UCSD-AML1 (cell line): Measurements from ENCODE around the gene OR4D9.
"Not testable (repeated sequence)": the region's sequence is repeated elsewhere in the genome, so short reads cannot be mapped to it uniquely, and the experiment has no call there.

ENCODE experiments used
- DNase-seq: peaks from one replicate; lab custom pipeline; 2025; ENCODE audit not compliant: unreplicated experiment; lab: John Stamatoyannopoulos, UW

OR4D9 gene

DNA sequence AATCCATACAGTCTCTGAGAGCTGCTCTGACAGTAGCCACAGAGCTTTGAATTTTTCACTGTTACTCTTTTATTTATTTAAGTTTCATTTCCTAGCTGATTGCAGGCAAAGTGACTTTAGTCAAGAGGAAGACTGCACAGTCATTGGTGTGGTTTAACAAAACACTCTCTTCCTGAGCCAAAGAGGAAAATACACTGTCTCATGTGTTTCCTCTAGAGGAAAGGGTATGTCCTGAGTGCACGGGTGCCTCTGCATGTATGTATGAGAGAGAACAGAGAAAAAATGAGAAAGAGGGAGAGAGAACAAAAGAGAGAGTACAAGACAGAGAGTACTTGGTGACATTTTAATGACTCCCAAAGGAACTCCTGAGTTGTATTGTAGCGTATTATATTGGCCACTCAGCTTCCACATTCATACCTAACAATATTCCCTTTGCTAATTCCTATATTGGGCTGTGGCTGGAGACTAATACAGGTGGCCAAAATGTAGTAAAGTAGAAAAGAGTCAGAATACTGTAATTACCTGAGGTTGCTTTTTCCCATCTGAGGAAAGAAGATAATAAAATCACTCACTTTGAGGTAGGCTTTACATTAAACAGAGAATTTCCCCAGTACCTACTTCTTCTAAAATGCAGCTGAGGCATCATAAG lies at the start of gene OR4D9:
OR4D9 (plus strand) TSS at position 599 of the 649 bp plus-strand sequence. CDS start 3,374 bp downstream, outside the sequence.
- DNase-seq: peak; percentile 16

- DNase-seq: no peak
Observed at GRCh38 chr11:59463190-59463641, 48.1 kb upstream of the OR4D9 start.

DNA sequence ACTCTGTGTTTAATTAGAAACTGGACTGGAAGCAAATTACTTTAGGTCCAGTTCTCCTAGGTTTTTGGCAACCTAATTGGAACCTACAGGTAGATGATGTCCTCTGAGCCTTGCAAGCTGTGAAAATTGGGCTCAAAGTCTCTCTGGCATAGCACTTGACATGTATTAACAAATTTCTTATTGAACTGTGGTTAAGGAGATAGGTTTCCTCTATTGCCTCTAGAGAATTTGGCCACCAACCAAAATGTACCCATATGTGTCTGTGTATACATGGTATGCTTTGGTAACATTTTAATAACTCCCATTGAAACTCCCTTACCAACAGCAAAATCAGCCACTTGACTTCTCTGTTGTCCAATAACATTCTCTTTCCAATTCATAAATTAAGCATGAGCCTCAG lies 38.3 kb upstream of the OR4D9 start, which contains the start of gene OR4D10:
OR4D10 (plus strand) TSS at position 301 of the 400 bp plus-strand sequence. CDS start 4,115 bp downstream, outside the sequence.
- no peak for DNase-seq

- no peak for DNase-seq
Observed at GRCh38 chr11:59475176-59475575, 36.2 kb upstream of the OR4D9 start.

- DNase-seq: no peak
Observed at GRCh38 chr11:59479906-59480305, 31.4 kb upstream of the OR4D9 start.

GRCh38 chr11:59480359-59480758 lies 31.0 kb upstream of the OR4D9 start:
- no peak for DNase-seq

DNA sequence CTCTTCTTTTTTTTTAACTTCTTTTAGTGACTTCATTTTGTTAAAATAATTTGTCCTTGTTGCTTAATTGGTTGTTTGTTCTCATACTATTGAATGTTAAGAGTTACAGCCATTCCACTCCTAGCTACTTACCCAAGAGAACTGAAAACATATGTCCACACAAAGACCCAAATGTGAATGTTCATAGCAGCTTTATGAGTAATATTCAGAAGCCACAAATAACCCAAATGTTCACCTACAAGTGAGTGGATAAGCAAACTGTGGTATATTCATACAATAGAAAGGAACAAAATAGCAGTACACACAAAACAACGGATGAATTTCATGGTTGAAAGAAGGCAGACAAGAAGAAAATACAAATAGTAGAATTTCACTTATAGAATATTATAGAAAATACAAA lies 9.4 kb upstream of the OR4D9 start:
- DNase-seq: no peak

DNA sequence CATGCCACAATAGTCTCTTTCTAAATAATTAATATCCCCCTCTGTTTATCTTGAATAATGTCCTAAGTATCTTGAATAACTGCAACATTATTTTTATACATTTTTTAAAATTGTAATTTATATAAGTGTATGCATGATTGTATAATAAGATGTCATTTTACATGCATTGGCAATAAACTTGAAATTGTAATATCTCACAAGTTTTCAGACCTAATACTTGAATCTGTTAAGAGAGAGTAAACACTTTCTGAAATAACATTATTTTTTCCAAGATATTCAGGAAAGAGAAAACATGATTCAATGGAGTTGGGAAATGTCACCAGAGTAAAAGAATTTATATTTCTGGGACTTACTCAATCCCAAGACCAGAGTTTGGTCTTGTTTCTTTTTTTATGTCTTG lies 8.1 kb upstream of the OR4D9 start, which contains the start of gene OR4D11:
OR4D11 (plus strand) TSS at position 301 of the 400 bp plus-strand sequence; CDS start at position 301, 0 bp downstream.
- no peak for DNase-seq

- DNase-seq: no peak
Observed at GRCh38 chr11:59511675-59512074, 336 bp downstream of the OR4D9 start.

DNA sequence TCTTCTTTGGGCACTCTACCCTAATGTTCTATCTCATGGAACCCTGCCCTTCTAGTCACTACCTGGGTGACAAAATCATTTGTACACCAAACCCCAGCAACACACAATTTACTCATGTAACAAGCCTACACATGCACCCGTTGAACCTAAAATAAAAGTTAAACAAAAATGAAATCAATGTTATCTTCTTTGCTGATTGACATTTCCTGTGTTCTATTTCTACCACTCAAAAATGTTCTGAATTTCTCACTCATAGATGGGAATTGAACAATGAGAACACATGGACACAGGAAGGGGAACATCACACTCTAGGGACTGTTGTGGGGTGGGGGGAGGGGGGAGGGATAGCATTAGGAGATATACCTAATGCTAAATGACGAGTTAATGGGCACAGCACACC lies 8.8 kb downstream of the OR4D9 start:
- not testable (repeated sequence) for DNase-seq

DNA sequence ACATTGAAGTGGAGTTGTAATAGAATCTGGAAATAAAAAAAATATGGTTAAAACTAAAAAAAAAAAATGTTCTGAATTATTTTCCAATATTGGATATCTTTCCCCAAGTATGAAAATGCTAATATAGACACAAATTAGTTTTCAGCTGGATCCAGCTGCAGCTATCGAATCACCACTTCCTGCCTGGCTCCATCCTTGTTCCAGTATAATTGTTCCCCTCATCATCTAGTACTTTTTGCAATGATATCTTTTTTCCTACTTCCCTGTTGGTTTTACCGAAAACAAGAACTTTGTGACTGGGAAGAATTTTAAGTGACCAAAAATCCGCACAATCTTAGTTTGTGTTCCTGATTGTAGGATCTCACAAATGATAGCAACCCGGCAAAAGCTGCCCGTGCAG lies 9.4 kb downstream of the OR4D9 start:
- DNase-seq: no peak

DNA sequence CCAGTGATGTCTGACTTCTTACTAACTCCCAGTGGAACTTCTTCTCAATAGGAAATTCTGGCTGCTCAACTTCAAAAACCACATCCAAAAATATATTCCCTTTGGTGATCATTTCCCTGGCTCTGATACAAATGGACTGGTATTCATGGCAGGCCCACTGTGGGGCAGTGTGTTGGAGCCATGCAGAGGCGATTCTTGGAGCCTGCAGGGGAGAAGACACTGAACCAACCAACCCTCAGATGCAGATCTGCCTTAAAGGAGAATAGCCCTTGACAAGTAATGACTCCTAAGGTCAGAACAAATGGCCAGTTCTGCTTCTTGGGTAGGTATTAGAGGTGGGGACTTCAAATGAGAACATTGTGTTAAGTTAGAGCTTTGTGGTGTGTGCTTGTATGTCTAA lies 12.2 kb downstream of the OR4D9 start:
- DNase-seq: peak; percentile 18

DNA sequence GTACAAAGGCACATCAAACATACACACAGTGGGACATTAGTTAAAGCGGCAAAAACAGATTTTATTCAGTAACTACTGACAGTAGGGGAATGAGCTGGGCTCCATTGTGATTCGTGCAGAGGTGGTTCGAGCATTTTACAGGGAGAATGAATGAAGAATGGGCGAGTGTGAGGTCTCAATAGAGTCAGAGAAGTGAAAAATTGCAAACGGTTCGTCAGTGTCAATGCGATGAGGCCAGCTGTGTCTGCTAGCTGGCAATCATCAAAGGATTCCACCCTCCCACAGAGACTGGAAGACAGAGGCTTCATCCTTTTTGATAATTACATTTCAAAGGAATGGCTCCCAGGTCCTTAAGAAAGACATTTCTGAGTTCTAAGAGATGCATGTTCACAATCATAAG lies 17.4 kb downstream of the OR4D9 start:
- DNase-seq: no peak

DNA sequence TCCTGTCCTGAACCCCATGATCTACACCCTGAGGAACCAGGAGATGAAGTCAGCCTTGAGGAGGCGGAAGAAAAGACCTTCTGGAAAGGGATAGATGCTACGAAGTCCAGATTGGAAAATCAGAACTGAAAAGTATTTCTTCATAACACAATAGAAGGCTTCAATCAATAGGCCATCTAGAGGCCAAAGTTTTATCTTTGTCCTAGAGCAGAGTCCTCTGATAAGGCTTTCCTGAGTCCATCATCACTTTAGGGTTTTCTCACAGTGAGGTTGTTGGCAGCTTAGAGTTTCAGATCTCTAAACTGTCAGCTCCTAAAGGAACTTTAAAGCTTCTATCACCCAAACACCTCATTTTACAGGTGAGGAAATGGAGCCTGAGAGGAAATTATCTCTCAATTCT lies 21.3 kb downstream of the OR4D9 start:
- no peak for DNase-seq

GRCh38 chr11:59534676-59535075 lies 23.3 kb downstream of the OR4D9 start:
- DNase-seq: no peak

DNA sequence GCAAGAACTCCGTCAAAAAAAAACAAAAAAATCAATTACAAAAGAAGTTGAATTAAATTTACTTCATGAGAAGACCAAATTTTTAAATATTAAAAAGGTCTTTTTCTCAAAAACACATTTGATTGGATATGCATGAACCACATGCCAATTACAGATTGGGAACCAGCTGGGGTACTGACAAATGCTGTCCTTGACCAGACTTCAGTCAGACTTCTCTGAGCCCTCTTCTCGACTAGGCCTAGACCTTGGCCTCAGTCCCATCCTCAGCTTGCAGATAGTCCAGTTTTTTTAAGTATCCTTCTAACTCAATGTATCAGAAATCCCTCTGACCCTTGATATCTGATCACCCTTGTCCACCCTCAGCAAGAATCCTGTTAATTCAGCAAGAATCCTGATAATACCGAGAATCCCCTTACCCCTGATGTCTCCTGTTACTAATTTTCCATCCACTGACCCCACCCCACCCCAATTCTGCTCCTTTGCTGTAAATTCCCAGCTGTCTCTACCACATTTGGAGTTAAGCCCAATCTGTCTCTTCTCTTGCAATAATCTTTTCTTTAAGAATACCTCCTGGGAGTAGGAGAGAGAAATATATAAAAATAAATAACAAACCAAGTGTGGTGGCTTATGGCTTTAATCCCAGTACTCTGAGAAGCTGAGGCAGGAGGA lies 30.9 kb downstream of the OR4D9 start:
- DNase-seq: no peak

- not testable (repeated sequence) for DNase-seq
Observed at GRCh38 chr11:59543713-59544112, 32.4 kb downstream of the OR4D9 start.

GRCh38 chr11:59544869-59545178 lies 33.5 kb downstream of the OR4D9 start:
- no peak for DNase-seq

DNA sequence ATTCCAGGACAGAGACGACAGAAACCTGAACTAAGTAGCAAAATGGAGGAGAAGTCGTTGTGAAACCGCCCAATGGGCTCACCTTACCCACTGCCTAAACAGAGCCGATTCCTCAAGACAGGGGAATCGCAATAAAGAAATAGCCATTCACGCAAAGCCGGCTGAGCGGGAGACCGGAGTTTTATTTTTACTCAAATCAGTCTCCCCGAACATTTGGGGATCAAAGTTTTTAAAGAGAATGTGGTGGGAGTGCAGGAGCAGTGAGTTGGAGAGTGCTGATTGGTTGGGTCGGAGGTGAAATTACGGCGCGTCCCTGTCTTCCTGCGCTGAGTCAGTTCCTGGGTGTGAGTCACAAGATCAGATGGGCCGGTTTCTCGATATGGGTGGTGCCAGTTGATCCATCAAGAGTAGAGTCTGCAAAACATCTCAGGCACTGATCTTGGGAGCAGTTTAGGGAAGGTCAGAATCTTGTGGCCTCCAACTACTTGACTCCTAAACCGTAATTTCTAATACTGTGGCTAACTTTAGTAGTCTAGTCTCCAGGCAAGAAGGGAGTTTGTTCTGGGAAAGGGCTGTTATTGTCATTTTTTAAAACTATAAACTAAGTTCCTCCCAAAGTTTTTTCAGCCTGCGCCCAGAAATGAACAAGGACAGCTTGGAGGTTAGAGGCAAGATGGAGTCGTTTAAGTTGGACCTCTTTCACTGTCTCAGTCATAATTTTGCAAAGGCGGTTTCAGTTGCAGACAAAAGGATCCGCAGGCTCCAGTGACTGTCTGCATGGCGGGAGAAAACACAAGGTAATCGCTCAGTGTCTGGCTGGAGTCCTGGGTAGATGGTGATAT lies 34.1 kb downstream of the OR4D9 start:
- no peak for DNase-seq

DNA sequence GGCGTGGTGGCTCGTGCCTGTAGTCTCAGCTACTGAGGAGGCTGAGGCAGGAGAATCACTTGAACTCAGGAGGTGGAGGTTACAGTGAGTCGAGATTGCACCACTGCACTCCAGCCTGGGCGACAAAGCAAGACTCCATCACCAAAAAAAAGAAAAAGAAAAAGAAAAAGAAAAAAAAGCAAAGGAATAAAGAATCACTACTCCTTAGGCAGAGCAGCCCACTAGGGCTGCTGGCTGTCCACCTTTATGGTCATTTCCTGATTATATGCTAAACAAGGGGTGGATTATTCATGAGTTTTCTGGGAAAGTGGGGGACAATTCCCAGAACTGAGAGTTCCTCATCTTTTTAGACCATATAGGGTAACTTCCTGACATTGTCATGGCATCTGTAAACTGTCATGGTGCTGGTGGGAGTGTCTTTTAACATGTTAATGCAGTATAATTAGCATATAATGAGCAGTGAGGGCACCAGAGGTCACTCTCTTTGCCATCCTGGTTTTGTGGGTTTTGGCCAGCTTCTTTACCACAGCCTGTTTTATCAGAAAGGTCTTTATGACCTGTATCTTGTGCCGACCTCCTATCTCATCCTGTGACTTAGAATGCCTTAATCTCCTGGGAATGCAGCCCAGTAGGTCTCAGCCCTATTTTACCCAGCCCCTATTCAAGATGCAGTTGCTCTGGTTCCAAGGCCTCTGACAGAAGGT lies 36.4 kb downstream of the OR4D9 start:
- not testable (repeated sequence) for DNase-seq

DNA sequence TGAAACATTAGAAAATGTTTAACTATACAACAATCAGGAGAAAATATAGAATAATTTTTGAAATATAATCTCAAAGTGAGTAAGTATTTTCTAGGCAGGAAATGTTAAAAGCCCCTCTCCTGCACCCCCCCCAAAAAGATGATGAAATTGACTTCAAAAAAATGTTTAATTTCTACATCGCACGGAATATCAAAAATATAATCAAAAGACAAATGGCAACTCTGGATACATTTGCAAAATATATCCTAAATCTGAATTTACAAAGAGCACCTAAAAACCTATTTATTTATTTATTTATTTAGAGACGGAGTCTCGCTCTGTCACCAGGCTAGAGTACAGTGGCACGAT lies 36.9 kb downstream of the OR4D9 start:
- no peak for DNase-seq
